Mesothelial cell of epicardium (in vitro differentiated cells): ENCODE data around the gene CATSPER3. TPM values are rescaled to one million over a fixed set of nuclear protein-coding genes. Genes with fewer than 3 reads are reported as not detected.

Experiments
- DNase-seq, 2 experiments: peaks; one replicate each; pipeline ENCODE4 v3.0.0; 2021; ENCODE audit warnings: low spot score in 2 of 2; ENCODE audit not compliant: unreplicated experiment in 2 of 2
- H3K27ac Mint-ChIP-seq: 2 replicates; pipeline ENCODE4 v1.8.0; 2021; ENCODE audit warnings: mixed read lengths
- H3K27me3 Mint-ChIP-seq: 2 replicates; pipeline ENCODE4 v1.8.0; 2021; ENCODE audit warnings: low read depth, mixed read lengths
- H3K36me3 Mint-ChIP-seq: 2 replicates; pipeline ENCODE4 v1.8.0; 2021; ENCODE audit warnings: mixed read lengths
- H3K4me1 Mint-ChIP-seq: 2 replicates; pipeline ENCODE4 v1.8.0; 2021; ENCODE audit warnings: mixed read lengths
- H3K4me3 Mint-ChIP-seq: 2 replicates; pipeline ENCODE4 v1.8.0; 2021; ENCODE audit warnings: mild to moderate bottlenecking, moderate library complexity, mixed read lengths
- H3K9me3 Mint-ChIP-seq: 2 replicates; pipeline ENCODE4 v1.8.0; 2021; ENCODE audit warnings: mixed read lengths
- total RNA-seq: library from RNA; stranded (reverse); gene quantifications from 3 replicates; pipeline ENCODE4 v1.2.1, GENCODE V29; 2021
- TF ChIP-seq, protein P1 (sequence below): fragments of 200-600 bp; sonication (generic); IDR thresholded peaks from one replicate; pipeline ENCODE4 v1.5.0; 2021; ENCODE audit warnings: antibody characterized with exemption; ENCODE audit not compliant: unreplicated experiment

Gene CATSPER3
- total RNA-seq, 1 donor from 2014 or later, result 1.5 TPM

GRCh38 chr5:135053989-135054388, 86.3 kb downstream of the CATSPER3 start:
- no peak for DNase-seq
- Mint-ChIP-seq H3K27ac (no peak overlapping the region), H3K9me3 (no peaks in the 10 kb centered on the region), H3K27me3 (peaks cover 94% of the 10 kb centered on the region), H3K4me3 (no peak overlapping the region), H3K36me3 (no peaks in the 10 kb centered on the region), H3K4me1 (peaks cover 20% of the 10 kb centered on the region)
- TF ChIP-seq, protein P1, sequence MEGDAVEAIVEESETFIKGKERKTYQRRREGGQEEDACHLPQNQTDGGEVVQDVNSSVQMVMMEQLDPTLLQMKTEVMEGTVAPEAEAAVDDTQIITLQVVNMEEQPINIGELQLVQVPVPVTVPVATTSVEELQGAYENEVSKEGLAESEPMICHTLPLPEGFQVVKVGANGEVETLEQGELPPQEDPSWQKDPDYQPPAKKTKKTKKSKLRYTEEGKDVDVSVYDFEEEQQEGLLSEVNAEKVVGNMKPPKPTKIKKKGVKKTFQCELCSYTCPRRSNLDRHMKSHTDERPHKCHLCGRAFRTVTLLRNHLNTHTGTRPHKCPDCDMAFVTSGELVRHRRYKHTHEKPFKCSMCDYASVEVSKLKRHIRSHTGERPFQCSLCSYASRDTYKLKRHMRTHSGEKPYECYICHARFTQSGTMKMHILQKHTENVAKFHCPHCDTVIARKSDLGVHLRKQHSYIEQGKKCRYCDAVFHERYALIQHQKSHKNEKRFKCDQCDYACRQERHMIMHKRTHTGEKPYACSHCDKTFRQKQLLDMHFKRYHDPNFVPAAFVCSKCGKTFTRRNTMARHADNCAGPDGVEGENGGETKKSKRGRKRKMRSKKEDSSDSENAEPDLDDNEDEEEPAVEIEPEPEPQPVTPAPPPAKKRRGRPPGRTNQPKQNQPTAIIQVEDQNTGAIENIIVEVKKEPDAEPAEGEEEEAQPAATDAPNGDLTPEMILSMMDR, result no peak

DNA sequence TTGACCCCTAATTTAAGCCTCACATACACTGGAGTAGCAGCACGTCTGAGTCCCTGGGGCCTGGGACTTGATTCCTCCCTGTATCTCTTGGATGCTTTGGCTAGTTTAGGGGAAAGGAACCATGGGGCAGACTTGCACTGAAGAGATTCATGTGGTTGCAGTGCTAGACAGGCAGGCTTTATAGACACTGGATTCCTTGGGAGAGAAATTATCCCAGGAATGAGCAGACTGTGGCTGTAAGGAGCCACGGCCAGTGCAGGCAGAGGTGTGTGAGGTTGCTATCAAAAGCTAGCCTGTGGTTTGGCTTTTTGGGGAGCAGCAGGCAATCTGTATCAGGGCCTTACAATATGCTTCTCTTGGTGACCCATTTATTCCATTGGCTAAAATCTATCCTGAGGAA, 86.8 kb downstream of the CATSPER3 start:
- H3K4me1 Mint-ChIP-seq, result peaks cover 20% of the 10 kb centered on the region
- no peak overlapping the region for H3K4me3 Mint-ChIP-seq
- H3K27me3 Mint-ChIP-seq, result peaks cover 94% of the 10 kb centered on the region
- no peak for DNase-seq
- no peaks in the 10 kb centered on the region for H3K9me3 Mint-ChIP-seq
- TF ChIP-seq, protein P1, result no peak
- H3K27ac Mint-ChIP-seq, result no peak overlapping the region
- H3K36me3 Mint-ChIP-seq, result no peaks in the 10 kb centered on the region

DNA sequence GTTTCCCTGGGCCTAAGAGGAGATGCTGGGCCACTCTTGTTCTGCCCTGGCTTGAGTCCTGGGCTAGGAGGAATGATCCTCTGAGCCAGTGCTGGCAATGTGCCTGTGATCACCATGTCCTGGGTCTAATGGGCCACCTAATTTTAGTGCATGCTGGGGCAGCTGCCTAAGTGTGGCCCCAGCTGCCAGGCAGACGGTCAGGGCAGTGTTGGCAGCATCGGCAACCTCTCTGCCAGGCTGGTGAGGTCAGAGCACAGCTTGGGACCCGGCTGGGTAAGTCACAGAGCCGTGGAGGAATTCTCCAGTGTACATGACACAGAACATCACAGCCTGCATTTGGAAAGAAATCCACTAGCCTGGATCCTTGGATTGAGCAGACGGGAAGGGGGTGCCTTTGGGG, 87.7 kb downstream of the CATSPER3 start:
- TF ChIP-seq, protein P1, result no peak
- Mint-ChIP-seq H3K27ac (no peak overlapping the region), H3K9me3 (no peaks in the 10 kb centered on the region), H3K4me3 (no peak overlapping the region), H3K36me3 (no peaks in the 10 kb centered on the region), H3K4me1 (peaks cover 20% of the 10 kb centered on the region), H3K27me3 (peaks cover 94% of the 10 kb centered on the region)
- DNase-seq, result no peak

GRCh38 chr5:135056316-135057030, 88.8 kb downstream of the CATSPER3 start:
- DNase-seq, result no peak
- Mint-ChIP-seq H3K27ac (no peak overlapping the region), H3K4me1 (peaks cover 20% of the 10 kb centered on the region), H3K27me3 (peaks cover 92% of the 10 kb centered on the region), H3K9me3 (no peaks in the 10 kb centered on the region), H3K36me3 (no peaks in the 10 kb centered on the region), H3K4me3 (no peak overlapping the region)
- TF ChIP-seq, protein P1, result no peak

GRCh38 chr5:135057233-135057632, 89.5 kb downstream of the CATSPER3 start:
- DNase-seq, result no peak
- Mint-ChIP-seq H3K4me3 (no peak overlapping the region), H3K36me3 (no peaks in the 10 kb centered on the region), H3K4me1 (peaks cover 15% of the 10 kb centered on the region), H3K27ac (no peak overlapping the region), H3K9me3 (no peaks in the 10 kb centered on the region), H3K27me3 (peaks cover 92% of the 10 kb centered on the region)
- TF ChIP-seq, protein P1, result no peak
